Activated CD8-positive, alpha-beta memory T cell treated with anti-CD3 and anti-CD28 coated beads for 4 hours (primary cell): ENCODE data around the gene AK4.

ENCODE experiments used
- DNase-seq, 2 donors: peaks; one replicate each; pipeline ENCODE4 v3.0.0-alpha.2; 2020; ENCODE audit warnings: low read depth in 2 of 2

AK4 gene

GRCh38 chr1:65278376-65279069 lies 130.5 kb downstream of the AK4 start:
- DNase-seq: no peak

GRCh38 chr1:65279070-65279779 lies 131.2 kb downstream of the AK4 start:
- no peak for DNase-seq
